HEK293T (cell line): Measurements from ENCODE around the gene TMEM19.

Source experiments
- ARNT ChIP-seq: fragments of 450-650 bp; IDR thresholded peaks from 2 replicates; pipeline ENCODE4 v1.6.1; 2017; ENCODE audit warnings: mild to moderate bottlenecking
- BHLHE40 ChIP-seq: fragments of 450-650 bp; IDR thresholded peaks from 2 replicates; pipeline ENCODE4 v1.6.1; 2016; ENCODE audit warnings: mild to moderate bottlenecking, moderate library complexity, borderline replicate concordance
- CTBP1 ChIP-seq: fragments of 450-650 bp; IDR thresholded peaks from 2 replicates; pipeline ENCODE4 v1.6.1; 2016; ENCODE audit warnings: borderline replicate concordance
- FOXK2 ChIP-seq: fragments of 450-650 bp; IDR thresholded peaks from 2 replicates; pipeline ENCODE4 v1.6.1; 2016; ENCODE audit warnings: mild to moderate bottlenecking
- SP1 ChIP-seq: fragments of 450-650 bp; IDR thresholded peaks from 2 replicates; pipeline ENCODE4 v1.6.1; 2017
- SUZ12 ChIP-seq: fragments of 450-650 bp; IDR thresholded peaks from 2 replicates; pipeline ENCODE4 v1.6.1; 2016; ENCODE audit warnings: mild to moderate bottlenecking

GRCh38 chr12:71656740-71657139 is 29.1 kb upstream of the TMEM19 start:
- no peak for TF ChIP-seq ARNT
- TF ChIP-seq SUZ12 = no peak
- TF ChIP-seq SP1 = no peak
- TF ChIP-seq BHLHE40 = no peak
- TF ChIP-seq FOXK2 = no peak
- no peak for TF ChIP-seq CTBP1
